Thyroid gland (tissue), 4 donors: ENCODE data around the gene PARP14.

Source experiments
- POLR2A ChIP-seq, 2 donors: fragments of 450-650 bp; IDR thresholded peaks; one replicate each; pipeline ENCODE4 v1.6.1; 2017; ENCODE audit warnings: antibody characterized with exemption in 2 of 2, mild to moderate bottlenecking in 2 of 2, moderate library complexity in 1 of 2
- TF ChIP-seq, protein P1 (sequence below), 6 experiments: fragments of 200-600 bp in 3 of 6; fragments of 450-650 bp in 3 of 6; sonication (generic) in 3 of 6; IDR thresholded peaks; one replicate each; pipeline ENCODE4 v1.5.1; 2016 to 2019; ENCODE audit warnings: antibody characterized with exemption in 6 of 6, mild to moderate bottlenecking in 2 of 6, inconsistent platforms in 1 of 6, moderate library complexity in 1 of 6

DNA sequence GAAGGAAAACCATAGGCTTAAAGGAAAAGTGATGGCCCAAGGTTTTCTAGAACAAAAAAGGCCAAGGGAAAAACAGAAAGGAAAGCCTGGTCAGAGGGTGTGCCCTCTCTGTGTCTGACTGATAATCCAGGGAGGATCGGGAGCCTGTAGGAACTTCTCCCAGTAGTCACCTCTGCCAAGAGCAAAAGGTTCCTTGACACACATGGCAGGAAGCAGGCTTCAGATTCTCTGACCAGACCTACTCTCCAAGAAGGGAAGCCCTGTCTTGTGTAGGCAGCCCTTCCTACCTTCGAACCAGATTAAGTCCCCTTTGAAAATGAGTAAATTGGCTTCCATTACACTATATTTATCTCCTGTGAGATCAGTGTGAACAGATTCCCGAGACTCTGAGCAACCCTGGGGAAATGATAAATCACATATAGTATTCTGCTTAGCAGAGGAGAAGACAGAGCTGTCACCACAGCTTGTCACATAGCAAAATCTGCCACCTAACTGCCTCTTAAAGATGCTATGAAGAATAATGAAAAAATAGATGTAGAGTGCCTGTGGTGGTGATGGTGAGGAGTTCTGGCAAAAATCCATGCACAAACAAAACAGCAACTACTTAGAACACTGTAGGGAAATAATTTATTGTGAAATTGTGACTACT lies 38.8 kb downstream of the PARP14 start:
- TF ChIP-seq, protein P1, sequence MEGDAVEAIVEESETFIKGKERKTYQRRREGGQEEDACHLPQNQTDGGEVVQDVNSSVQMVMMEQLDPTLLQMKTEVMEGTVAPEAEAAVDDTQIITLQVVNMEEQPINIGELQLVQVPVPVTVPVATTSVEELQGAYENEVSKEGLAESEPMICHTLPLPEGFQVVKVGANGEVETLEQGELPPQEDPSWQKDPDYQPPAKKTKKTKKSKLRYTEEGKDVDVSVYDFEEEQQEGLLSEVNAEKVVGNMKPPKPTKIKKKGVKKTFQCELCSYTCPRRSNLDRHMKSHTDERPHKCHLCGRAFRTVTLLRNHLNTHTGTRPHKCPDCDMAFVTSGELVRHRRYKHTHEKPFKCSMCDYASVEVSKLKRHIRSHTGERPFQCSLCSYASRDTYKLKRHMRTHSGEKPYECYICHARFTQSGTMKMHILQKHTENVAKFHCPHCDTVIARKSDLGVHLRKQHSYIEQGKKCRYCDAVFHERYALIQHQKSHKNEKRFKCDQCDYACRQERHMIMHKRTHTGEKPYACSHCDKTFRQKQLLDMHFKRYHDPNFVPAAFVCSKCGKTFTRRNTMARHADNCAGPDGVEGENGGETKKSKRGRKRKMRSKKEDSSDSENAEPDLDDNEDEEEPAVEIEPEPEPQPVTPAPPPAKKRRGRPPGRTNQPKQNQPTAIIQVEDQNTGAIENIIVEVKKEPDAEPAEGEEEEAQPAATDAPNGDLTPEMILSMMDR (IDR thresholded peaks at IDR 0.05): no peak
- TF ChIP-seq POLR2A (IDR thresholded peaks at IDR 0.05): no peak
